ENCODE measurements around the gene CD2AP. TPM values are rescaled to one million over a fixed set of nuclear protein-coding genes. Genes with fewer than 3 reads are reported as not detected.

Gene CD2AP
- total RNA-seq, 1 experiment from 2014 or later: 42.7 TPM

GRCh38 chr6:47454713-47455396, 22.7 kb upstream of the CD2AP start:
- Histone ChIP-seq H3K79me2 (ENCODE audit: low read length) (no peaks in the 10 kb centered on the region), H3K9me3 (ENCODE audit: low read length) (no peaks in the 10 kb centered on the region)
- DNase-seq: no peak

GRCh38 chr6:47455533-47456209, 21.9 kb upstream of the CD2AP start:
- Histone ChIP-seq H3K9ac (ENCODE audit: low read length) (no peak overlapping the region), H3K27ac (ENCODE audit: low read length) (no peak overlapping the region)
- no peak for DNase-seq

More at GRCh38 chr6:47454713-47455396, 22.7 kb upstream of the CD2AP start:
- H3K36me3 ChIP-seq (ENCODE audit: insufficient read depth, low read length): no peaks in the 10 kb centered on the region
- H3K4me3 ChIP-seq (ENCODE audit: low read length): no peak overlapping the region
- no peaks in the 10 kb centered on the region for H4K20me1 ChIP-seq (ENCODE audit: insufficient read depth, low read depth, low read length)
- H3K27ac ChIP-seq (ENCODE audit: low read length): no peak overlapping the region
- no peak overlapping the region for H3K4me2 ChIP-seq (ENCODE audit: low read depth, low read length, poor library complexity, severe bottlenecking)
- no peak overlapping the region for H2AFZ ChIP-seq (ENCODE audit: low read length)
- peaks cover 6% of the 10 kb centered on the region; the same call in 1 of the 2 replicates for H3K4me1 ChIP-seq (ENCODE audit: low read length)
- H3K9me2 ChIP-seq (replicated peaks; ENCODE audit: insufficient read depth, low read length): no peaks in the 10 kb centered on the region
- no peaks in the 10 kb centered on the region for H3K27me3 ChIP-seq (ENCODE audit: low read length)
- no peak overlapping the region for H3K9ac ChIP-seq (ENCODE audit: low read length)

GRCh38 chr6:47456536-47456975, 21.0 kb upstream of the CD2AP start:
- H3K4me2 ChIP-seq (ENCODE audit: low read depth, low read length, poor library complexity, severe bottlenecking): no peak overlapping the region
- H3K9ac ChIP-seq (ENCODE audit: low read length): no peak overlapping the region
- H3K27ac ChIP-seq (ENCODE audit: low read length): no peak overlapping the region
- no peak overlapping the region for H3K4me3 ChIP-seq (ENCODE audit: low read length)
- no peaks in the 10 kb centered on the region for H3K27me3 ChIP-seq (ENCODE audit: low read length)
- H3K4me1 ChIP-seq (ENCODE audit: low read length): peaks cover 14% of the 10 kb centered on the region
- no peaks in the 10 kb centered on the region for H3K79me2 ChIP-seq (ENCODE audit: low read length)
- H3K36me3 ChIP-seq (ENCODE audit: insufficient read depth, low read length): no peaks in the 10 kb centered on the region
- no peaks in the 10 kb centered on the region for H3K9me3 ChIP-seq (ENCODE audit: low read length)
- H3K9me2 ChIP-seq (replicated peaks; ENCODE audit: insufficient read depth, low read length): no peaks in the 10 kb centered on the region
- DNase-seq: no peak
- no peak overlapping the region for H2AFZ ChIP-seq (ENCODE audit: low read length)
- no peaks in the 10 kb centered on the region for H4K20me1 ChIP-seq (ENCODE audit: insufficient read depth, low read depth, low read length)

More at GRCh38 chr6:47455533-47456209, 21.9 kb upstream of the CD2AP start:
- Histone ChIP-seq H4K20me1 (ENCODE audit: insufficient read depth, low read depth, low read length) (no peaks in the 10 kb centered on the region), H3K36me3 (ENCODE audit: insufficient read depth, low read length) (no peaks in the 10 kb centered on the region), H3K9me3 (ENCODE audit: low read length) (no peaks in the 10 kb centered on the region), H2AFZ (ENCODE audit: low read length) (no peak overlapping the region), H3K4me2 (ENCODE audit: low read depth, low read length, poor library complexity, severe bottlenecking) (no peak overlapping the region), H3K79me2 (ENCODE audit: low read length) (no peaks in the 10 kb centered on the region), H3K27me3 (ENCODE audit: low read length) (no peaks in the 10 kb centered on the region), H3K4me1 (ENCODE audit: low read length) (peaks cover 6% of the 10 kb centered on the region; the same call in 1 of the 2 replicates), H3K9me2 (replicated peaks; ENCODE audit: insufficient read depth, low read length) (no peaks in the 10 kb centered on the region), H3K4me3 (ENCODE audit: low read length) (no peak overlapping the region)

DNA sequence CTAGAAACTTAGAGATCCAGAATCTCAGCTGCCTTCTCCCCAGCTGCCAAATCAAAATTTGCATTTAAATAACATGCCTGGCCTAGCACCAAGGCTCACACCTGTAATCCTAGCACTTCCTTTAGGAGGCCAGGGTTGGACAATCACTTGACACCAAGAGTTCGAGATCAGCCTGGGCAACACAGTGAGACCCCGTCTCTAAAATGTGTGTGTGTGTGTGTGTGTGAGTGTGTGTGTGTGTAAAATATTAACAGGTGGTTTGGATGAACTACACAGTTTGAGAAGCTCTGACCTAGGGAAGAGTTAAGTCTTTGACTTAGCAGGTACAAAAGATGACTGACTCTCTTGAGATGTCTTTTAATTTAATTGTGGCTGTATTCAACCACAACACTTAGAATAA, 20.2 kb upstream of the CD2AP start:
- no peak overlapping the region for H3K27ac ChIP-seq (ENCODE audit: low read length)
- DNase-seq: no peak

GRCh38 chr6:47464052-47464451, 13.5 kb upstream of the CD2AP start:
- H3K27ac ChIP-seq (ENCODE audit: low read length): no peak overlapping the region
- no peaks in the 10 kb centered on the region for H4K20me1 ChIP-seq (ENCODE audit: insufficient read depth, low read depth, low read length)
- H3K36me3 ChIP-seq (ENCODE audit: insufficient read depth, low read length): no peaks in the 10 kb centered on the region
- DNase-seq: no peak
- H3K9me2 ChIP-seq (replicated peaks; ENCODE audit: insufficient read depth, low read length): no peaks in the 10 kb centered on the region
- no peak overlapping the region for H2AFZ ChIP-seq (ENCODE audit: low read length)
- H3K9me3 ChIP-seq (ENCODE audit: low read length): no peaks in the 10 kb centered on the region
- no peak overlapping the region for H3K9ac ChIP-seq (ENCODE audit: low read length)
- H3K4me3 ChIP-seq (ENCODE audit: low read length): no peak overlapping the region
- H3K79me2 ChIP-seq (ENCODE audit: low read length): no peaks in the 10 kb centered on the region
- no peak overlapping the region for H3K4me2 ChIP-seq (ENCODE audit: low read depth, low read length, poor library complexity, severe bottlenecking)
- H3K4me1 ChIP-seq (ENCODE audit: low read length): peaks cover 24% of the 10 kb centered on the region
- H3K27me3 ChIP-seq (ENCODE audit: low read length): no peaks in the 10 kb centered on the region

More for the DNA sequence above, 20.2 kb upstream of the CD2AP start:
- no peaks in the 10 kb centered on the region for H3K27me3 ChIP-seq (ENCODE audit: low read length)
- H3K4me1 ChIP-seq (ENCODE audit: low read length): peaks cover 20% of the 10 kb centered on the region
- no peaks in the 10 kb centered on the region for H3K9me2 ChIP-seq (replicated peaks; ENCODE audit: insufficient read depth, low read length)
- H3K9ac ChIP-seq (ENCODE audit: low read length): no peak overlapping the region
- H3K36me3 ChIP-seq (ENCODE audit: insufficient read depth, low read length): no peaks in the 10 kb centered on the region
- H3K79me2 ChIP-seq (ENCODE audit: low read length): no peaks in the 10 kb centered on the region
- no peak overlapping the region for H3K4me2 ChIP-seq (ENCODE audit: low read depth, low read length, poor library complexity, severe bottlenecking)
- no peaks in the 10 kb centered on the region for H4K20me1 ChIP-seq (ENCODE audit: insufficient read depth, low read depth, low read length)
- H3K4me3 ChIP-seq (ENCODE audit: low read length): no peak overlapping the region
- H3K9me3 ChIP-seq (ENCODE audit: low read length): no peaks in the 10 kb centered on the region
- H2AFZ ChIP-seq (ENCODE audit: low read length): no peak overlapping the region

- no peak overlapping the region for H3K27ac ChIP-seq (ENCODE audit: low read length)
- no peaks in the 10 kb centered on the region for H4K20me1 ChIP-seq (ENCODE audit: insufficient read depth, low read depth, low read length)
- no peaks in the 10 kb centered on the region for H3K9me3 ChIP-seq (ENCODE audit: low read length)
- H3K9me2 ChIP-seq (replicated peaks; ENCODE audit: insufficient read depth, low read length): no peaks in the 10 kb centered on the region
- H3K4me3 ChIP-seq (ENCODE audit: low read length): no peak overlapping the region
- DNase-seq: no peak
- peaks cover 24% of the 10 kb centered on the region for H3K4me1 ChIP-seq (ENCODE audit: low read length)
- no peak overlapping the region for H3K4me2 ChIP-seq (ENCODE audit: low read depth, low read length, poor library complexity, severe bottlenecking)
- H2AFZ ChIP-seq (ENCODE audit: low read length): no peak overlapping the region
- H3K79me2 ChIP-seq (ENCODE audit: low read length): no peaks in the 10 kb centered on the region
- no peaks in the 10 kb centered on the region for H3K36me3 ChIP-seq (ENCODE audit: insufficient read depth, low read length)
- no peaks in the 10 kb centered on the region for H3K27me3 ChIP-seq (ENCODE audit: low read length)
- H3K9ac ChIP-seq (ENCODE audit: low read length): no peak overlapping the region
These were observed 12.5 kb upstream of the CD2AP start for GRCh38 chr6:47465117-47465516.

DNA sequence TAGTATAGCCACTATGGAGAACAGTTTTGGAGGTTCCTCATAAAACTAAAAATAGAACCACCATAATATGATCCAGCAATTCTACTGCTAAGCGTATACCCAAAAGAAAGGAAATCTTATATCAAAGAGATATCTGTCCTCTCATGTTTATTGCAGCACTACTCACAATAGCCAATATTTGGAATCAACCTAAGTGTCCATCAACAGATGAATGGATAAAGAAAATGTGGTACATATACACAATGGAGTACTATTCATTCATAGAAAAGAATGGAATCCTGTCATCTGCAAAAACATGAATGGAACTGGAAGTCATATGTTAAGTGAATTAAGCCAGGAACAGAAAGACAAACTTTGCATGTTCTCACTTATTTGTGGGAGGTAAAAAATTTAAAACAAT, 5.7 kb upstream of the CD2AP start:
- Histone ChIP-seq H3K27me3 (ENCODE audit: low read length) (no peaks in the 10 kb centered on the region), H3K4me3 (ENCODE audit: low read length) (no peak overlapping the region), H3K9me2 (replicated peaks; ENCODE audit: insufficient read depth, low read length) (no peaks in the 10 kb centered on the region), H4K20me1 (ENCODE audit: insufficient read depth, low read depth, low read length) (no peaks in the 10 kb centered on the region), H3K27ac (ENCODE audit: low read length) (no peak overlapping the region), H3K4me2 (ENCODE audit: low read depth, low read length, poor library complexity, severe bottlenecking) (no peak overlapping the region), H2AFZ (ENCODE audit: low read length) (no peak overlapping the region), H3K36me3 (ENCODE audit: insufficient read depth, low read length) (no peaks in the 10 kb centered on the region), H3K79me2 (ENCODE audit: low read length) (no peaks in the 10 kb centered on the region), H3K9ac (ENCODE audit: low read length) (no peak overlapping the region), H3K4me1 (ENCODE audit: low read length) (peaks cover 8% of the 10 kb centered on the region), H3K9me3 (ENCODE audit: low read length) (no peaks in the 10 kb centered on the region)
- DNase-seq: no peak

DNA sequence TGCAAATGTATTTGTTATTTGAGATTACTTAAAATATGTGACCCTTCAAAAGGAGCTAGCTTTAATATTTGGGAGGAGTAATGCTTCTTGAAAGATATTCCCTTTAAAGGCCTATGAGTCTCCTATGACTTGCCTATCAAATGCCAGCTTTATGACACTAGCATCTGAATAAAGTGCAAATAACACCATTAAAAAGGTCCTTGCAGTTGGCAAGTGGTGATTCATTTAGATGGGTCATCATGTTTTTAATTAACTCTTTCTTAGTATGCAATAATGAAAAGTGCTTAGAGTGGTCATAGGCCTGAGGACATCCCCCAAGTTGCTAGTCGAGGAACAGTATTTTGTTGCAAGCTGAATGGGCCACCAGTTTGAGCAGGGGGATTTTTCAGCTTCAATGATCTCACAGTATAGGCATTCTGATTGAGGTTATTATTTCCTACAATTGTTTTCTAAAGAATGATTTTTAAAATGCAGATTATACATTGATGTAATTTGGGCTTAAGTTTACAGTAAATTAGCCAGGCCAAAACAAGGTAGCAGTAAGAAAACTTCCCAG, 3.7 kb upstream of the CD2AP start:
- Histone ChIP-seq H3K9me2 (replicated peaks; ENCODE audit: insufficient read depth, low read length) (no peaks in the 10 kb centered on the region), H3K9ac (ENCODE audit: low read length) (no peak overlapping the region), H3K4me1 (ENCODE audit: low read length) (peaks cover 9% of the 10 kb centered on the region), H3K4me2 (ENCODE audit: low read depth, low read length, poor library complexity, severe bottlenecking) (no peak overlapping the region), H3K27ac (ENCODE audit: low read length) (no peak overlapping the region), H3K36me3 (ENCODE audit: insufficient read depth, low read length) (no peaks in the 10 kb centered on the region), H3K4me3 (ENCODE audit: low read length) (no peak overlapping the region), H2AFZ (ENCODE audit: low read length) (no peak overlapping the region), H3K79me2 (ENCODE audit: low read length) (peaks cover 7% of the 10 kb centered on the region), H3K9me3 (ENCODE audit: low read length) (no peaks in the 10 kb centered on the region), H3K27me3 (ENCODE audit: low read length) (no peaks in the 10 kb centered on the region), H4K20me1 (ENCODE audit: insufficient read depth, low read depth, low read length) (no peaks in the 10 kb centered on the region)
- DNase-seq: no peak

Measured in Karpas-422 (cell line).